ENCODE results near the gene TRIO. TPM values are rescaled to one million over a fixed set of nuclear protein-coding genes. Genes with fewer than 3 reads are reported as not detected.

TRIO gene
- total RNA-seq, 2 experiments from 2014 or later: 4.1 to 6.5 TPM

DNA sequence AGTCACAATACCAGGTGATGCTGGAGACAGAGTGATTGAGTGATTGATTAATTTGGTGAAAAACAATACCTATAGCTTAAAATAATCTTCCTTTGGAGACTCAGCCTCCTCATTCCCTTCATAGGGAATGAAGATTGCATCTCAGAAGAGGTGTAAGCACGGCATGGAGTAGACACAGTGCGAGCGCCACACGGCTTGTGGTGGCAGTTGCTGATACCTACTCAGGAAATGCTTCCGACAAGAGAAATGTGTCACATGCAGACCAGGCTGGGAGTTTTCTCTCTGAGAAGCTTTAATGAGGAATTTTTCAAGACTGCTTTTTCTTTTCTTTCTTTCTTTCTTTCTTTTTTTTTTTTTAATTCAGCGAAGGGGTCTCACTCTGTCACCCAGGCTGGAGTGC is 226.6 kb downstream of the TRIO start:
- Histone ChIP-seq H3K4me1 (ENCODE audit: insufficient read depth, low read length) (peaks cover 12% of the 10 kb centered on the region), H3K27ac (ENCODE audit: low read depth in 1 of 2, low read length in 2 of 2) (no peak overlapping the region), H3K9me3 (ENCODE audit: control insufficient read depth in 1 of 2, insufficient read depth in 1 of 2, low read length in 2 of 2) (no peaks in the 10 kb centered on the region), H3K4me3 (ENCODE audit: low read length) (no peak overlapping the region), H3K36me3 (ENCODE audit: insufficient read depth, low read length) (no peaks in the 10 kb centered on the region), H3K27me3 (ENCODE audit: control insufficient read depth in 1 of 2, insufficient read depth in 2 of 2, low read length in 2 of 2) (no peaks in the 10 kb centered on the region)
- Mint-ChIP-seq H3K27ac (no peak overlapping the region), H3K4me1 (ENCODE audit: low read depth) (peaks cover 29% of the 10 kb centered on the region), H3K36me3 (ENCODE audit: low read depth) (no peaks in the 10 kb centered on the region), H3K27me3 (no peaks in the 10 kb centered on the region), H3K4me3 (no peak overlapping the region), H3K9me3 (no peaks in the 10 kb centered on the region)
- DNase-seq (no peak), ATAC-seq (ENCODE audit: poor library complexity) (no peak)
- POLR2A ChIA-PET: no interaction called here
- TF ChIP-seq, protein P1, sequence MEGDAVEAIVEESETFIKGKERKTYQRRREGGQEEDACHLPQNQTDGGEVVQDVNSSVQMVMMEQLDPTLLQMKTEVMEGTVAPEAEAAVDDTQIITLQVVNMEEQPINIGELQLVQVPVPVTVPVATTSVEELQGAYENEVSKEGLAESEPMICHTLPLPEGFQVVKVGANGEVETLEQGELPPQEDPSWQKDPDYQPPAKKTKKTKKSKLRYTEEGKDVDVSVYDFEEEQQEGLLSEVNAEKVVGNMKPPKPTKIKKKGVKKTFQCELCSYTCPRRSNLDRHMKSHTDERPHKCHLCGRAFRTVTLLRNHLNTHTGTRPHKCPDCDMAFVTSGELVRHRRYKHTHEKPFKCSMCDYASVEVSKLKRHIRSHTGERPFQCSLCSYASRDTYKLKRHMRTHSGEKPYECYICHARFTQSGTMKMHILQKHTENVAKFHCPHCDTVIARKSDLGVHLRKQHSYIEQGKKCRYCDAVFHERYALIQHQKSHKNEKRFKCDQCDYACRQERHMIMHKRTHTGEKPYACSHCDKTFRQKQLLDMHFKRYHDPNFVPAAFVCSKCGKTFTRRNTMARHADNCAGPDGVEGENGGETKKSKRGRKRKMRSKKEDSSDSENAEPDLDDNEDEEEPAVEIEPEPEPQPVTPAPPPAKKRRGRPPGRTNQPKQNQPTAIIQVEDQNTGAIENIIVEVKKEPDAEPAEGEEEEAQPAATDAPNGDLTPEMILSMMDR (IDR thresholded peaks at IDR 0.05): no peak
- CTCF ChIA-PET: no interaction called here
- intact Hi-C loops (cut with DNase I, micrococcal nuclease): no loop called here

DNA sequence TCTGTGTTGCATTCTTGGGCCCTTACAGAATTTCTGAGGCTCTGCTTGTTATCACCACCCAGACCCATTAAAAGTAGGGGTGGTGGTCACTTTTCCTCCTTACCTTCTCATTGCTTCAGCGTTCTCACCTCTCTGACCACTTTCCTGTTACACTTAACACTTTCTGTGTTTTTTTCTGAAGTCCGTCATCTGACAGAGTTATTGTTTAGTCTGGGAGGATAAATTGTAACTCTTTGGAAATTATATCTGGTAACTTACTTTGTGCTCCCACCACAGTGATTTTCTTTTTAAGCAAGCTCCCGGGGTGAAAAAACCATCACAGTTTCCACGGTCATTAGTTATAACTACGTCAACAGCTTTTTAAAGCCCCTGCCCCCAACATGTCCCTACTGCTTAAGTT is 227.2 kb downstream of the TRIO start:
- intact Hi-C loops (cut with DNase I, micrococcal nuclease): no loop called here
- H3K9me3 Mint-ChIP-seq: no peaks in the 10 kb centered on the region
- DNase-seq (no peak), ATAC-seq (ENCODE audit: poor library complexity) (no peak)
- Histone ChIP-seq H3K9me3 (ENCODE audit: control insufficient read depth in 1 of 2, insufficient read depth in 1 of 2, low read length in 2 of 2) (no peaks in the 10 kb centered on the region), H3K27me3 (ENCODE audit: control insufficient read depth in 1 of 2, insufficient read depth in 2 of 2, low read length in 2 of 2) (no peaks in the 10 kb centered on the region), H3K4me1 (ENCODE audit: insufficient read depth, low read length) (peaks cover 10% of the 10 kb centered on the region), H3K27ac (ENCODE audit: low read depth in 1 of 2, low read length in 2 of 2) (no peak overlapping the region), H3K4me3 (ENCODE audit: low read length) (no peak overlapping the region), H3K36me3 (ENCODE audit: insufficient read depth, low read length) (no peaks in the 10 kb centered on the region)
- H3K36me3 Mint-ChIP-seq (ENCODE audit: low read depth): no peaks in the 10 kb centered on the region
- TF ChIP-seq, protein P1 (IDR thresholded peaks at IDR 0.05): no peak
- H3K27me3 Mint-ChIP-seq: no peaks in the 10 kb centered on the region
- ChIA-PET CTCF (no interaction called here), POLR2A (no interaction called here)
- peaks cover 23% of the 10 kb centered on the region for H3K4me1 Mint-ChIP-seq (ENCODE audit: low read depth)
- no peak overlapping the region for H3K27ac Mint-ChIP-seq
- H3K4me3 Mint-ChIP-seq: no peak overlapping the region

DNA sequence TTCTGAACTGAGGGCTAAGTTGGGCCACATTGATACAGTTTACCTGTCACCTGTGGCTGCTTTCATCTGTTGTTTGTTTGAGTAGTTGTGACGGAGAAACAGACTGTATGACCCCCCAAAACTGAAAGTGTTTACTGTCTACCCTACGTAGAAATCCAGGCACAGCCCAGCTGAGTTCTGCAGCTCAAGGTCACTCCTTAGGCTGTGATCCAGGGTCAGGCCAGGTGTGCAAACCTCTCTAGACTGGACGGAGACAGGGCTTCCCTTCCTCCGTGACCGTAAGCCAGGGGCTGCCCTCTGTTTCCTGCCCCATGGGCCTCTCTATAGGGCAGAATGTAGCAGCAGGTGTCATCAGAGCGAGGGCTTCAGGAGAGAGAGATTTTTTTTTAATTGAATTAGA is 230.5 kb downstream of the TRIO start:
- H3K9me3 ChIP-seq (ENCODE audit: control insufficient read depth in 1 of 2, insufficient read depth in 1 of 2, low read length in 2 of 2): no peaks in the 10 kb centered on the region
- CTCF ChIA-PET: no interaction called here
- intact Hi-C loops (cut with DNase I, micrococcal nuclease): no loop called here
- H3K9me3 Mint-ChIP-seq: no peaks in the 10 kb centered on the region
- H3K27me3 ChIP-seq (ENCODE audit: control insufficient read depth in 1 of 2, insufficient read depth in 2 of 2, low read length in 2 of 2): no peaks in the 10 kb centered on the region
- DNase-seq (no peak), ATAC-seq (ENCODE audit: poor library complexity) (no peak)
- H3K4me1 Mint-ChIP-seq (ENCODE audit: low read depth): no peaks in the 10 kb centered on the region
- no peak overlapping the region for H3K27ac Mint-ChIP-seq
- POLR2A ChIA-PET: no interaction called here
- TF ChIP-seq, protein P1 (IDR thresholded peaks at IDR 0.05): no peak
- H3K27me3 Mint-ChIP-seq: no peaks in the 10 kb centered on the region
- no peak overlapping the region for H3K4me3 Mint-ChIP-seq
- H3K27ac ChIP-seq (ENCODE audit: low read depth in 1 of 2, low read length in 2 of 2): no peak overlapping the region
- H3K4me1 ChIP-seq (ENCODE audit: insufficient read depth, low read length): no peaks in the 10 kb centered on the region
- no peaks in the 10 kb centered on the region for H3K36me3 Mint-ChIP-seq (ENCODE audit: low read depth)
- H3K36me3 ChIP-seq (ENCODE audit: insufficient read depth, low read length): no peaks in the 10 kb centered on the region
- H3K4me3 ChIP-seq (ENCODE audit: low read length): no peak overlapping the region
